ENCODE measurements around the gene PTPRK.
A peak's percentile ranks its signal among the peaks of the same experiment; 100 is the strongest.

The PTPRK gene

GRCh38 chr6:128345278-128345677 is 175.1 kb downstream of the PTPRK start:
- DNase-seq (ENCODE audit: low read depth in 3 of 3): no peak

GRCh38 chr6:128343706-128344105 is 176.7 kb downstream of the PTPRK start:
- no peak for DNase-seq (ENCODE audit: low read depth in 3 of 3)

GRCh38 chr6:128339635-128340450 is 180.6 kb downstream of the PTPRK start:
- no peak for DNase-seq (ENCODE audit: low read depth in 3 of 3)

GRCh38 chr6:128337619-128338018 is 182.8 kb downstream of the PTPRK start:
- DNase-seq (ENCODE audit: low read depth in 3 of 3): no peak

GRCh38 chr6:128336436-128337095 is 183.8 kb downstream of the PTPRK start:
- DNase-seq (ENCODE audit: low read depth in 3 of 3): no peak

GRCh38 chr6:128335963-128336362 is 184.4 kb downstream of the PTPRK start:
- no peak for DNase-seq (ENCODE audit: low read depth in 3 of 3)

- no peak for DNase-seq (ENCODE audit: low read depth in 3 of 3)
Observed at GRCh38 chr6:128333581-128334223, 186.7 kb downstream of the PTPRK start.

GRCh38 chr6:128327890-128328289 is 192.5 kb downstream of the PTPRK start:
- peak in 2 of 3 experiments; percentile 3 to 18 for DNase-seq (ENCODE audit: low read depth in 3 of 3)

GRCh38 chr6:128323011-128323410 is 197.4 kb downstream of the PTPRK start:
- DNase-seq (ENCODE audit: low read depth in 3 of 3): no peak

GRCh38 chr6:128319946-128320345 is 200.5 kb downstream of the PTPRK start:
- DNase-seq (ENCODE audit: low read depth in 3 of 3): no peak

GRCh38 chr6:128319157-128319556 is 201.2 kb downstream of the PTPRK start:
- no peak for DNase-seq (ENCODE audit: low read depth in 3 of 3)

- no peak for DNase-seq (ENCODE audit: low read depth in 3 of 3)
Observed at GRCh38 chr6:128316258-128316929, 204.0 kb downstream of the PTPRK start.

GRCh38 chr6:128314190-128314589 is 206.2 kb downstream of the PTPRK start:
- DNase-seq (ENCODE audit: low read depth in 3 of 3): no peak

GRCh38 chr6:128311944-128312570 is 208.3 kb downstream of the PTPRK start:
- DNase-seq (ENCODE audit: low read depth in 3 of 3): no peak

GRCh38 chr6:128310451-128310850 is 209.9 kb downstream of the PTPRK start:
- no peak for DNase-seq (ENCODE audit: low read depth in 3 of 3)

GRCh38 chr6:128307671-128308070 is 212.7 kb downstream of the PTPRK start:
- no peak for DNase-seq (ENCODE audit: low read depth in 3 of 3)

- DNase-seq (ENCODE audit: low read depth in 3 of 3): no peak
Observed at GRCh38 chr6:128305976-128306375, 214.4 kb downstream of the PTPRK start.

GRCh38 chr6:128305228-128305627 is 215.2 kb downstream of the PTPRK start:
- DNase-seq (ENCODE audit: low read depth in 3 of 3): no peak

GRCh38 chr6:128303870-128304269 is 216.5 kb downstream of the PTPRK start:
- DNase-seq (ENCODE audit: low read depth in 3 of 3): no peak

GRCh38 chr6:128302942-128303341 is 217.5 kb downstream of the PTPRK start:
- no peak for DNase-seq (ENCODE audit: low read depth in 3 of 3)

- no peak for DNase-seq (ENCODE audit: low read depth in 3 of 3)
Observed at GRCh38 chr6:128295670-128296069, 224.7 kb downstream of the PTPRK start.

- no peak for DNase-seq (ENCODE audit: low read depth in 3 of 3)
Observed at GRCh38 chr6:128290221-128290620, 230.2 kb downstream of the PTPRK start.
